ENCODE measurements around the gene NETO1. TPM values are rescaled to one million over a fixed set of nuclear protein-coding genes. Genes with fewer than 3 reads are reported as not detected.
A peak's percentile ranks its signal among the peaks of the same experiment; 100 is the strongest.

NETO1 gene
- total and polyA plus RNA-seq, 2 of the 4 experiments (the other 2 are of a cell fraction), result 0.29 to 0.36 TPM

- ATAC-seq (ENCODE audit: low read depth), result no peak
- dilution Hi-C loops (cut with HindIII; ENCODE audit: low sequenced_read_pairs, unreplicated experiment), result no loop called here
- CTCF ChIA-PET, result no interaction called here
Measured at GRCh38 chr18:72868585-72869225, 918 bp upstream of the NETO1 start.

More at GRCh38 chr18:72868585-72869225, 918 bp upstream of the NETO1 start:
- Histone ChIP-seq H3K4me1 (ENCODE audit: control insufficient read depth, insufficient read depth, low read length) (0 out of 2 replicates have a peak, but pooled peaks cover 1% of the 10 kb centered on the region), H2AK5ac (ENCODE audit: low read depth, low read length) (no peak overlapping the region), H4K8ac (ENCODE audit: low read depth in 2 of 2, low read length in 2 of 2) (no peak overlapping the region), H3K9me1 (ENCODE audit: insufficient read depth, low read length) (no peaks in the 10 kb centered on the region), H3K4me3 (ENCODE audit: insufficient read depth, low read depth, low read length) (peak overlapping the region; percentile 36), H3K9ac (ENCODE audit: low read depth, low read length) (no peak overlapping the region), H4K91ac (ENCODE audit: insufficient read depth, low read depth, low read length) (no peak overlapping the region), H3K23ac (ENCODE audit: low read depth, low read length) (no peak overlapping the region), H2BK15ac (ENCODE audit: low read depth, low read length) (no peak overlapping the region), H3K4me2 (ENCODE audit: low read depth, low read length) (peak overlapping the region; percentile 76), H3K27me3 (ENCODE audit: control insufficient read depth, insufficient read depth, low read length) (peaks cover 35% of the 10 kb centered on the region), H2BK120ac (ENCODE audit: low read depth, low read length) (no peak overlapping the region), H3K36me3 (ENCODE audit: control insufficient read depth, insufficient read depth, low read length) (no peaks in the 10 kb centered on the region), H2BK5ac (ENCODE audit: low read depth, low read length, poor library complexity, severe bottlenecking) (no peak overlapping the region), H3K18ac (ENCODE audit: low read depth, low read length) (no peak overlapping the region), H3K79me1 (ENCODE audit: low read depth in 1 of 2, low read length in 2 of 2) (no peaks in the 10 kb centered on the region), H4K5ac (ENCODE audit: low read depth, low read length) (no peak overlapping the region), H2BK20ac (ENCODE audit: low read depth, low read length) (no peak overlapping the region), H3K27ac (ENCODE audit: insufficient read depth, low read length) (no peak overlapping the region), H3K56ac (ENCODE audit: extremely low read depth, insufficient read depth, low read length) (no peak overlapping the region), H3K9me3 (ENCODE audit: control insufficient read depth, insufficient read depth, low read length) (no peaks in the 10 kb centered on the region), H4K20me1 (ENCODE audit: insufficient read depth, low read length) (no peaks in the 10 kb centered on the region), H3K14ac (replicated peaks; ENCODE audit: low read depth, low read length) (no peak overlapping the region), H2AK9ac (replicated peaks; ENCODE audit: low read depth, low read length, poor library complexity) (no peak overlapping the region), H3K4ac (ENCODE audit: low read depth, low read length) (no peak overlapping the region), H2AFZ (replicated peaks; ENCODE audit: low read length, poor library complexity) (peak overlapping the region; percentile 83)
- DNase-seq, result no peak
- POLR2A ChIA-PET (ENCODE audit: unreplicated experiment), result no interaction called here
- 0% methylated on average over 16 of the region's 62 CpGs; no CpG with 5 or more reads in 1 of the 2 experiments for WGBS, 2 experiments (ENCODE audit: extremely low coverage in 2 of 2, insufficient read length in 1 of 2)
- no TSS peak for BruUV-seq (replicated peaks)
- in situ Hi-C loops (cut with MboI; ENCODE audit: low sequenced_read_pairs), result no loop called here
- no peak for TF ChIP-seq FOS (IDR thresholded peaks at IDR 0.05; ENCODE audit: low read depth, low read length)
- TF ChIP-seq CTCF (conservative IDR thresholded peaks at IDR 0.05; ENCODE audit: low read depth, low read length), result no peak
- no peak for TF ChIP-seq BHLHE40 (IDR thresholded peaks at IDR 0.05; ENCODE audit: low read depth, low read length)
- intact Hi-C loops (cut with micrococcal nuclease), result no loop called here
